Loucy (cell line): Measurements from ENCODE around the gene TUBA8.

Experiments used
- CTCF ChIP-seq: fragments of 200-600 bp; sonication (generic); conservative IDR thresholded peaks from 2 replicates; pipeline ENCODE4 v1.5.1; 2014; ENCODE audit warnings: mild to moderate bottlenecking, antibody characterized with exemption, low read length
- EZH2phosphoT487 ChIP-seq: fragments of 200-600 bp; IDR thresholded peaks from 2 replicates; pipeline ENCODE4 v1.6.1; 2018; ENCODE audit warnings: antibody characterized with exemption, mild to moderate bottlenecking, moderate library complexity, borderline replicate concordance

DNA sequence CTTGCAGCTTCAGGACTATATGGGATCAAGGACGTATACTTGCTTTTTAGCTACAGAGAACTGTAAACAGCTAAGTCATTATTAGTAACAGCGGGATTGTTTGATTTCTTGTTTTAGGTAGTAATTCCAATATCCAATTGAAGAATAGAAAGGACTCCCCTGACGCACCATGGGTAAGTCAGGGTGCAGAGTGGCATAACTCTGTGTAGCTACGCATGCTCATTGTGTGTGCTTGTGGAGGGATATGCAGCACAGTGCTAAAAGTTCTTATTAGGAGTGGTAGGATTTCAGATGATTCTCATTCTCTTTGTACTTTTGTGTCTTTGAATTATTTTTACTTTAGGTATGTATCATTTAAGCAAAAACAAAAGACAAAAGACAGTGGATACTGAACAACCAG lies 40.6 kb upstream of the TUBA8 start:
- TF ChIP-seq CTCF, result no peak
- no peak for TF ChIP-seq EZH2phosphoT487
